HepG2 (cell line): ENCODE data around the gene BLOC1S1. TPM values are rescaled to one million over a fixed set of nuclear protein-coding genes. Genes with fewer than 3 reads are reported as not detected.

Experiments used
- ATAC-seq: fragments of 200-7000 bp; cut with Tn5 transposase; 3 replicates; pipeline ENCODE4 v1.9.1; 2020; ENCODE audit warnings: mild to moderate bottlenecking, moderate library complexity
- BruUV-seq: library from RNA; stranded (reverse); fragments of 400-500 nt; replicated peaks from 2 replicates; lab custom pipeline; 2021; lab: Mats Ljungman, UMichigan
- CTCF ChIA-PET: fragments of 300-600 bp; formaldehyde crosslinking; extraction: SDS; loops from one replicate; lab custom pipeline; 2021; ENCODE audit warnings: low total read pairs, inconsistent platforms, low intra/inter-chr PET ratio; lab: Yijun Ruan, JAX
- POLR2A ChIA-PET: fragments of 350-600 bp; sonication (Branson Sonifier 250); formaldehyde crosslinking; loops from one replicate; lab custom pipeline; 2020; ENCODE audit warnings: antibody characterized with exemption, inconsistent platforms; lab: Yijun Ruan, JAX
- DNase-seq: peaks from one replicate; pipeline ENCODE4 v3.0.0-alpha.2; 2015; ENCODE audit warnings: low spot score
- FAIRE-seq: peaks from 3 replicates; lab custom pipeline; 2011; peaks lifted over from hg19 to GRCh38; lab: Jason Lieb, UNC
- H2AFZ ChIP-seq: one replicate; pipeline ENCODE4 v1.6.1; 2011; ENCODE audit warnings: low read length, inconsistent platforms
- H3K27ac ChIP-seq: fragments of 300-600 bp; 3 replicates; pipeline ENCODE4 v1.8.0; 2011; ENCODE audit warnings: mixed run types, mild to moderate bottlenecking, mixed read lengths, low read length, inconsistent platforms; ENCODE audit not compliant: insufficient read depth; ENCODE audit errors: extremely low read length
- H3K27me3 ChIP-seq, 2 experiments: fragments of 200-600 bp in 1 of 2; 2 replicates in 1 of 2; 3 replicates in 1 of 2; pipeline versions ENCODE4 v1.6.0 to v1.8.0; 2011; ENCODE audit warnings: low read length in 2 of 2, mild to moderate bottlenecking in 2 of 2, moderate library complexity in 2 of 2, inconsistent platforms in 1 of 2; ENCODE audit not compliant: insufficient read depth in 2 of 2, control insufficient read depth in 1 of 2
- H3K36me3 ChIP-seq, 2 experiments: fragments of 200-600 bp in 1 of 2; replicated peaks in 1 of 2; 2 replicates in 1 of 2; 3 replicates in 1 of 2; pipeline versions ENCODE4 v1.5.1 to v1.8.0; 2011; ENCODE audit warnings: low read length in 2 of 2, inconsistent platforms in 1 of 2; ENCODE audit not compliant: insufficient read depth in 2 of 2, control insufficient read depth in 1 of 2
- H3K4me1 ChIP-seq: 2 replicates; pipeline ENCODE4 v1.5.1; 2012; ENCODE audit warnings: low read length, inconsistent platforms; ENCODE audit not compliant: insufficient read depth
- H3K4me2 ChIP-seq: 2 replicates; pipeline ENCODE4 v1.6.0; 2011; ENCODE audit warnings: low read depth, low read length, inconsistent platforms
- H3K4me3 ChIP-seq, 3 experiments: fragments of 200-600 bp in 1 of 3; sonication (generic), shearing (Covaris generic) in 1 of 3; replicated peaks in 1 of 3; 2 replicates each; pipeline ENCODE4 v1.5.1; 2011 to 2016; ENCODE audit warnings: low read length in 3 of 3, inconsistent platforms in 2 of 3, low read depth in 2 of 3, mild to moderate bottlenecking in 2 of 3, control low read depth in 1 of 3, mixed read lengths in 1 of 3; ENCODE audit not compliant: insufficient read depth in 1 of 3
- H3K79me2 ChIP-seq: one replicate; pipeline ENCODE4 v1.6.1; 2011; ENCODE audit warnings: low read length, inconsistent platforms; ENCODE audit not compliant: insufficient read depth
- H3K9ac ChIP-seq: 2 replicates; pipeline ENCODE4 v1.6.0; 2011; ENCODE audit warnings: mild to moderate bottlenecking, low read depth, low read length, inconsistent platforms; ENCODE audit not compliant: insufficient read depth
- H3K9me3 ChIP-seq: 2 replicates; pipeline ENCODE4 v1.5.1; 2012; ENCODE audit warnings: mild to moderate bottlenecking, low read length
- H4K20me1 ChIP-seq: 2 replicates; pipeline ENCODE4 v1.6.0; 2011; ENCODE audit warnings: inconsistent platforms, mild to moderate bottlenecking, low read length, moderate library complexity; ENCODE audit not compliant: insufficient read depth
- ARNTL ChIP-seq: sonication (generic); formaldehyde crosslinking; IDR thresholded peaks from 2 replicates; pipeline ENCODE4 v1.4.0; 2020; ENCODE audit warnings: mild to moderate bottlenecking, missing genetic modification reagents
- HNF4A ChIP-seq: sonication (generic); formaldehyde crosslinking; IDR thresholded peaks from 2 replicates; pipeline ENCODE4 v1.4.0; 2020; ENCODE audit warnings: missing genetic modification reagents
- HNF4G ChIP-seq, 2 experiments: sonication (generic) in 1 of 2; formaldehyde crosslinking in 1 of 2; IDR thresholded peaks; 2 replicates each; pipeline versions ENCODE4 v1.4.0 to v1.6.1; 2011 to 2020; ENCODE audit warnings: borderline replicate concordance in 2 of 2, low read depth in 2 of 2, mild to moderate bottlenecking in 2 of 2, low read length in 1 of 2, missing genetic modification reagents in 1 of 2, moderate library complexity in 1 of 2
- PAXIP1 ChIP-seq: sonication (generic); formaldehyde crosslinking; conservative IDR thresholded peaks from 2 replicates; pipeline ENCODE4 v1.4.0; 2020; ENCODE audit warnings: mild to moderate bottlenecking, missing genetic modification reagents, moderate library complexity
- PITX1 ChIP-seq: sonication (generic); formaldehyde crosslinking; IDR thresholded peaks from 2 replicates; pipeline ENCODE4 v1.5.1; 2020; ENCODE audit warnings: mild to moderate bottlenecking, missing genetic modification reagents
- POLR2AphosphoS5 ChIP-seq: IDR thresholded peaks from 2 replicates; pipeline ENCODE4 v1.6.1; 2012; ENCODE audit warnings: low read depth, low read length
- POLR2G ChIP-seq: fragments of 200-400 bp; formaldehyde crosslinking; IDR thresholded peaks from 2 replicates; pipeline ENCODE4 v1.6.1; 2018; ENCODE audit warnings: mild to moderate bottlenecking, low read depth, low read length, moderate library complexity
- SAP130 ChIP-seq: IDR thresholded peaks from 2 replicates; pipeline ENCODE4 v1.6.1; 2016; ENCODE audit warnings: low read depth
- TBX2 ChIP-seq: sonication (generic); formaldehyde crosslinking; IDR thresholded peaks from 2 replicates; pipeline ENCODE4 v1.5.0; 2020; ENCODE audit warnings: missing genetic modification reagents, mild to moderate bottlenecking, borderline replicate concordance
- TEAD3 ChIP-seq: optimal IDR thresholded peaks from 2 replicates; pipeline ENCODE3; 2016; ENCODE audit warnings: borderline replicate concordance
- XRCC5 ChIP-seq: fragments of 200-400 bp; formaldehyde crosslinking; optimal IDR thresholded peaks from 2 replicates; pipeline ENCODE3; 2017; ENCODE audit warnings: mild to moderate bottlenecking, low read length
- ZC3H13 ChIP-seq: sonication (generic); formaldehyde crosslinking; IDR thresholded peaks from 2 replicates; pipeline ENCODE4 v1.8.1; 2023; ENCODE audit warnings: mild to moderate bottlenecking, missing genetic modification reagents, moderate library complexity
- ZNF207 ChIP-seq: fragments of 450-650 bp; IDR thresholded peaks from 2 replicates; pipeline ENCODE4 v1.6.1; 2016; ENCODE audit warnings: antibody characterized with exemption, borderline replicate concordance
- ZNF350 ChIP-seq: sonication (generic); formaldehyde crosslinking; IDR thresholded peaks from 2 replicates; pipeline ENCODE4 v1.4.0; 2020; ENCODE audit warnings: mild to moderate bottlenecking, low read depth, missing genetic modification reagents, borderline replicate concordance
- ZNF543 ChIP-seq: sonication (generic); formaldehyde crosslinking; IDR thresholded peaks from 2 replicates; pipeline ENCODE4 v1.4.0; 2020; ENCODE audit warnings: mild to moderate bottlenecking, missing genetic modification reagents
- ZNF687 ChIP-seq: sonication (generic); formaldehyde crosslinking; IDR thresholded peaks from 2 replicates; pipeline ENCODE4 v1.5.1; 2020; ENCODE audit warnings: mild to moderate bottlenecking, missing genetic modification reagents, moderate library complexity
- WGBS: methylation state at CpG from one replicate; pipeline ENCODE4 v1.1.6; 2017; ENCODE audit warnings: low lambda C conversion rate; 5-methylcytosine and 5-hydroxymethylcytosine counted together
- in situ Hi-C: cut with HindIII; loops from 2 replicates; pipeline ENCODE4 v1.10.0; 2017; ENCODE audit warnings: low pct_unique_long_range_greater_than_20kb; ENCODE audit not compliant: extremely low pct_ligation_motif_present
- intact Hi-C: fragments of 100-400 bp; cut with micrococcal nuclease; formaldehyde crosslinking; loops from one replicate; pipeline ENCODE4 v1.10.0; 2022; ENCODE audit not compliant: unreplicated experiment
- polyA plus RNA-seq, 8 experiments: library from polyadenylated mRNA; depleted of rRNA in 3 of 8; stranded (reverse) in 7 of 8; unstranded in 1 of 8; fragments of >200 nt; fragmentation: Illumina TruSeq in 4 of 8; extraction: Trizol in 4 of 8; gene quantifications; 2 replicates each; pipeline versions ENCODE4 v1.2.1 to v1.2.3, GENCODE V29; 2011 to 2016; ENCODE audit warnings: low read depth in 4 of 8, missing spikeins in 1 of 8, mixed read lengths in 1 of 8; ENCODE audit not compliant: insufficient read depth in 1 of 8
- total RNA-seq, 5 experiments: library from RNA; depleted of rRNA; stranded (reverse); fragments of >200 nt; fragmentation: Illumina TruSeq; extraction: Trizol; gene quantifications; 2 replicates each; pipeline ENCODE4 v1.2.3, GENCODE V29; 2016; ENCODE audit warnings: low read depth in 1 of 5

Gene BLOC1S1
- total and polyA plus RNA-seq, 2 of the 13 experiments (the other 11 are each of a cell fraction or from before 2014, with no cell fraction given), result 55.1 to 95.3 TPM

- Histone ChIP-seq H3K36me3 (peaks cover 0 to 8% of the 10 kb centered on the region in 2 experiments; a peak in 3 of 5 replicates), H3K9me3 (no peaks in the 10 kb centered on the region), H3K9ac (peak within 1 kb of the TSS; percentile 30; the same call in 1 of the 2 replicates), H3K27ac (peak within 1 kb of the TSS; percentile 59), H3K27me3 (no peaks in the 10 kb centered on the region), H4K20me1 (0 out of 2 replicates have a peak, but pooled peaks cover 2% of the 10 kb centered on the region), H3K4me1 (peaks cover 88% of the 10 kb centered on the region), H3K4me3 (peak within 1 kb of the TSS; percentile 15 to 46 (median 15); a peak in 5 of 6 replicates), H3K4me2 (peak within 1 kb of the TSS; percentile 62), H2AFZ (no peak within 1 kb of the TSS), H3K79me2 (no peaks in the 10 kb centered on the region)
- TF ChIP-seq PITX1 (no peak), HNF4G (IDR thresholded peaks at IDR 0.05; ENCODE audit: borderline replicate concordance, low read depth, low read length) (peak; percentile 58; the same call in 1 of the 2 replicates), HNF4G (CRISPR knock-in tag; IDR thresholded peaks at IDR 0.05; ENCODE audit: borderline replicate concordance, low read depth) (no peak; the same call in 1 of the 2 replicates), ZNF207 (no peak), POLR2G (peak; percentile 63; the same call in 1 of the 2 replicates), HNF4A (CRISPR knock-in tag) (peak; percentile 73), PAXIP1 (CRISPR knock-in tag) (peak; percentile 54; the same call in 1 of the 2 replicates), ZC3H13 (CRISPR knock-in tag) (no peak), TEAD3 (CRISPR knock-in tag) (peak; percentile 39), TBX2 (CRISPR knock-in tag) (peak; percentile 36; the same call in 1 of the 2 replicates), ZNF687 (peak; percentile 46), SAP130 (CRISPR knock-in tag) (peak; percentile 33; the same call in 1 of the 2 replicates), ZNF350 (CRISPR knock-in tag) (0 out of 2 replicates have a peak, but pooled peaks have one; percentile 6), ZNF543 (CRISPR knock-in tag) (no peak), POLR2AphosphoS5 (0 out of 2 replicates have a peak, but pooled peaks have one; percentile 24), XRCC5 (peak; percentile 66), ARNTL (CRISPR knock-in tag) (0 out of 2 replicates have a peak, but pooled peaks have one; percentile 5)
- ChIA-PET CTCF (interaction anchor here (1.9 to 2.5 kb wide), 3 partner anchors 17 to 60 kb away, joined by 6 to 13 read pairs (median 6); a partner anchor contains a TSS), POLR2A (interaction anchor here (0.6 to 5.3 kb wide), 11 partner anchors 9 to 276 kb away, joined by 3 to 38 read pairs (median 5); partner anchors contain the start of genes CD63, DNAJC14, PYM1 and RAB5B)
- 25% methylated on average over 6 of the region's 6 CpGs for WGBS
- no TSS peak for BruUV-seq
- in situ Hi-C loops (no loop called here), intact Hi-C loops (loop anchor here (2.0 to 5.0 kb wide), 4 partner anchors 13 to 533 kb away; partner anchors contain the start of gene ITGA7)
- FAIRE-seq (peak; percentile 48), DNase-seq (peak; percentile 83), ATAC-seq (peak; percentile 66)
These were observed 4.3 kb downstream of the BLOC1S1 start, which contains the start of gene RDH5 for GRCh38 chr12:55720071-55720564. Gene RDH5, plus strand, starts transcription at chr12:55720393. Its CDS starts 792 bp downstream, at chr12:55721185.
